GM19238 (cell line): Measurements from ENCODE around the gene ZNF653.
"Not testable (repeated sequence)": the region's sequence is repeated elsewhere in the genome, so short reads cannot be mapped to it uniquely, and the experiment has no call there.

Source experiments
- DNase-seq: peaks from one replicate; pipeline ENCODE4 v3.0.0; 2011; ENCODE audit warnings: low spot score; ENCODE audit not compliant: insufficient read length

The ZNF653 gene

DNA sequence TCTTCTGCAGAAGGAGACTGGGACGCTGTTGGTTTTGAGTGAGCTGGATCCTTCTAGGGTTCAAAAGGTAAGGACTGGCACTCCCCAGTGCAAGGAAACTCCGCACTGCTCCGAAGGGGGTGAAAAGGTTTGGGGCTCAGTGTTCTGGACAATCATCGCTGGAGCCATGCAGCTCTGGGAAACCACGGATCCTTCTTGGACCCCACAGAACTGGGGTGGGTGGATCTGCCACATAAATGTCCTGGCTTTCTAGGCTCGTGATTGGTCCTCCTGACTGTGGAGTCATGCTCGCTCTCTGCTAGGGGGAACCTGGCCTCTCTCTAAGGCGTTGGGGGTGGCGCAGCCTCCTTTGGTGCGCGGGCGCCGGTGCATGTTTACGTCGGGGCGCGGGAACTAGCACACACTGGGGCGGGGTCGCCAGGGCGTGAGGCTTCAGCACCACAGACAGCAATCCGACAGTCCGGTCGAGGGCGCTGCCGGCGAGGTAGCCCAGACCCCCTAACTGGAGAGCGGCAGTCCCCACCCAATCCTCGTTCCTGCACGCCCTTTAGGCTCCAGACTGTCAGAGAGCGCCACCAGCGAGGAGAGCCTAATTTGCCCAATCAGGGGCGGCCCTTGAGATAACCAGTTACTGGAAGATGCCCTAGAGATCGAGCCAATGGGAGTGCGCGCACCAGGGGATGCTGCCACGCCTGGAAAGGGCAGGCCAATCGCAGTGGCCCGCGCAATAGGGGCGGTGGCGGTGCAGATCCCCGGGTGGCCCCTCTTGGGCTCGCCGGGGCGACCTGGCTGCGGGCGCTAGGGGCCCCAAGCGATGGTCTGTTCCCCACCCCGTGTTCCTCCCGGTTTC is 23.9 kb downstream of the ZNF653 start:
- peak; percentile 88 for DNase-seq

GRCh38 chr19:11480715-11481533 is 24.7 kb downstream of the ZNF653 start, which contains the start of gene ELAVL3:
TSS of gene ELAVL3 (minus strand) at chr19:11481046. CDS start at chr19:11480608, 438 bp downstream.
- no peak for DNase-seq

GRCh38 chr19:11479898-11480714 is 25.5 kb downstream of the ZNF653 start:
- DNase-seq = no peak

DNA sequence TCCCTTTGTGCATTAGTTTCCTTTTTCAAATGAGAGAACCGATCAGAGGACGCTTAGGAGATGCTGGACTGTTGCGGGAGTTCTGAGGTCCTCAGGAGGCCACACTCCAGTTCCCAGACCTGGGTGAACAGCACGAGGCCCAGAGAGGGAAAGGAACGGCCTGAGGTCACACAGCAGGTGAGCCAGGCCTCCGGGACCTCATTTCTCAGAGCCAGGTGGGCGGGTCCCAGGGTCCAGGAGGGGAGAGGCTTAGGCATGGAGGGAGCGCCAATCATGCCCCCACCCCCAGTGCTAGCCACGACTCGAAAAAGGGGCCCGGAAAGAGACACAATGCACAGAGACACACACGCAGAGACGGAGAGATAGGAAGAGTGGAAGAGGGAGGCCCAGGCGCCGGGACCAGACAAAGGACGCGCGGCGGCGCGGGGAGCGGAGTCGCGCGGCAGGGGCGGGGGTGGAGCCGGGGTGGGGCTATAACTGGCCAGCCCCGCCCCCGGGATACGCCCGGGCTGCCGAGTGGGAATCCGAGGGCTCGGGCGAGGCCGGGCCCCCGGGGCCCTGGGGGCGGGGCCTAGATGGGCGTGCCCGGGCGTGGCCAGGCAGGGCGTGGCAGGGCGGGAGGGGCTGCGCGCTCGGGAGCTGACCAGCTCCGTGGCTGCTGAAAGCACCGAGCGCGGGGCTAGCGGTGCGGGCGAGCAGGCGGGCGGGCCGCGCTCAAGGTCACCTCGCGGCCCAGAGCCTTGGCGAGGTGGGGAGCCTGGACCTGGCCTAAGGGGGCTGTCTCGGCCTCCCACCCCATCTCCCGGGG is 26.3 kb downstream of the ZNF653 start:
- DNase-seq = no peak

DNA sequence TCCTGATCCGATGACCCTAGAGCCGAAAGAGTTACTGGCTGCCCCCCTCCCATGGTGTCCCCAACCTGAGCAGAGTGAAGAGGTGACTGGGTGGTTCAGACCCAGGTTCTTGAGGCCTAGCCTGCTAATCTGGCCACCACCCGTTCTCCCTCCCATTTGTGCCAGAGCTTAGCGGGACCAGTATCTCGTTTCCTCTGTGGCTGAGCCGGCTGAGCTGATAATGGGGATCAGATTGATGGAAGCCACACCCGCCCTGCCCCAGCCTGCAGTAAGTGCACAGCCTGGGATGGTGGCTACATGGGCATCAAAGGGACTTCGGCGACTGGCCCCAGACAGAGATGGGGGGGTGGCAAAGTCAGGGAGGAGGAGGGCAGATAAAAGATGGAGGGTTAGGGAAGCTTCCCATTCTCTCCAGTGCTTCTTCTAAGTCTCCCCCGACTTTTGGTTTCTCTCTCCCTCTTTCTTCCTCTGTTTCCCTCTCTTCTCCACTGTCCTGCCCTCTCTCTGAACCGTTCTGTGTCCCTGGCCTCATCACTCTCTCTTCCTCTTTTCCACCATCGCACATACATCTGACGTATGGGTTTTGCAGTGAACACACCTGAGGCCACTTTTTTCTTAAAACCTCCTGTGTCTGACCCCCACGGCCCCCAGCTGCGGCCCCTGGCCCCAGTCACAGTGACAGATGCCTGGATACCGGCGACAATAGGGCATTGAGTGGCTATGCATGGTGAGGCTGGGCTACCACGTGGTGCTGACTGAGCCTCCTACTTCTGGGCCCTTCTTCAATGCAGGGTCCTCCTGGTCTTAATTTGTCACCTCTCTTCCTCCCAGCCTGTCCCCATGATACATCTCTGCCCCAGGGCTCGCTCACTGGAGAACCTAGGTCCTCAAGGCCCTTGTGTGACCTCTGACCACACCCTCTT is 27.2 kb downstream of the ZNF653 start:
- no peak for DNase-seq

GRCh38 chr19:11475861-11476260 is 29.8 kb downstream of the ZNF653 start:
- DNase-seq = no peak

DNA sequence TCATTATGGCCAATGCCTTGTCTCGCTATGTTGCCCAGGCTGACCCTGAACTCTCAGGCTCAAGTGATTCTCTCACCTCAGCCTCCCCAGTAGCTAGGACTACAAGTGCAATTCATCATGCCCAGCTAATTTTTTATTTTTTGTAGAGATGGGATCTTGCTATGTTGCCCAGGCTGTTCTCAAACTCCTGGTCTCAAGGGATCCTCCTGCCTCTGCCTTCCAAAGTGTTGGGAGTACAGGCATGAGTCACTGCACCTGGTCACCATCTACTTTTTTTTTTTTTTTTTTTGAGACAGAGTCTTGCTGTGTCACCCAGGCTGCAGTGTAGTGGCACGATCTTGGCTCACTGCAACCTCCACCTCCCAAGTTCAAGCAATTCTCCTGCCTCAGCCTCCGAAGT is 30.3 kb downstream of the ZNF653 start:
- not testable (repeated sequence) for DNase-seq

GRCh38 chr19:11473725-11474124 is 31.9 kb downstream of the ZNF653 start:
- no peak for DNase-seq

DNA sequence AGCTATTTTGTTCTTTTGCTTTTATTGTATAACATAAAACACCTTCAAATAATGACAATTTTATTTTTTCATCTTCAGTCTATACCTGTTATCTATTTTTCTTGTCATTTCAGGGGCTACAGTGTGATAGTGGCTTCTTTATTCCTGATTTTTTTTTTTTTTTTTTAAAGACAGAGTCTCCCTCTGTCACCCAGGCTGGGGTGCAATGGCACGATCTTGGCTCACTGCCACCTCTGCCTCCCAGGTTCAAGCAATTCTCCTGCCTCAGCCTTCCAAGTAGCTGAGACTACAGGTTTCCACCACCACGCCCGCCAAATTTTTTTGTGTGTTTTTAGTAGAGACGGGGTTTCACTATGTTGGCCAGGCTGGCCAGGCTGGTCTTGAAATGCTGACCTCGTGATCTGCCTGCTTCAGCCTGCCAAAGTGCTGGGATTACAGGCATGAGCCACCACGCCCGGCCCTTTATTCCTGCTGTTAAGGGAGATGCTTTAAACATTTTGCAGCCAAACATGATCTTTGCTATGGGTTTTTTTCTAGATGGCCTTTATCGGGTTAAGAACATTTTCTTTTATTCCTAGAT is 37.3 kb downstream of the ZNF653 start:
- not testable (repeated sequence) for DNase-seq

GRCh38 chr19:11465600-11465999 is 40.0 kb downstream of the ZNF653 start:
- DNase-seq = no peak

DNA sequence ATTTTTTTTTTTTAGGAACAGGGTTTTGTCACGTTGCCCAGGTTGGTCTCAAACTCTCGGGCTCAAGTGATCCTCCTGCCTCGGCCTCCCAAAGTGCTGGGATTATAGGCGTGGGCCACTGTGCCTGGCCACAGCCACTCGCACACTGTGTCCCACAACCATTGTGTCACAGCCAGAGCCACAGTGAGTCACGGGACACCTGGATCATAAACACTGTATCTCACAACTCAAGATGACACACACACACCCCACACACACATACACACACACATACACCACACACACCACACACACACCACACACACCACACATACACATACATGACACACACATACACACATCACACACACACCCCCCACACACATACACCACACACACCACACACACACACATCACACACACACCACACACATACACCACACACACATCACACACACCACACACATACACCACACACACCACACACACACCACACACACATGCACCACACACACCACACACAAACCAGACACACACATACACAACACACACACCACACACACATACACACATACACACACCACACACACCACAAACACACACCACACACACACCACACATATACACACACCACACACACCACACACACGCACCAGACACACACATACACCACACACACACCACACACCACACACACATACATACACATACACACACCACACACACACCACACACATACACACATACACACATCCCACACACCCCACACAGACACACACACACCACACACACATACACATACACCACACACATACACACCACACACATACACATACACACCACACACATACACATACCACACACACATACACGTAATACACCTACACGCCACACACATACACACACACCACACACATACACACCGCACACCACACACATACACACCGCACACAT is 41.0 kb downstream of the ZNF653 start:
- DNase-seq = no peak

DNA sequence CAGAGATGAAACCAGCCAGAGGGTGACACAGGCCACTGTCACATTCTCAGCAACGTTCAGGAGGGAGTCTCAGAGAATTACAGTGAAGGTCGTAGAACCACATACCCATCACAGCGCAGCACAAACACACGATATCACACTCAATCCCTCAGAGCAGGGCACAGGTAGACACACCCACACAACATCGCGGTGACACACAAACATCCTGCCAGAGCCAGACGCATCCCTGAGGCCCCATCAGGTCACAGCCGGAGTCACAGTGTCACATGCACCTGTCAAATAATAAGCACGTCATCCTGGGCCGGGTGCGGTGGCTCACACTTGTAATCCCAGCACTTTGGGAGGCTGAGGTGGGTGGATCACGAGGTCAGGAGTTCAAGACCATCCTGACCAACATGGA is 42.2 kb downstream of the ZNF653 start:
- DNase-seq = no peak

DNA sequence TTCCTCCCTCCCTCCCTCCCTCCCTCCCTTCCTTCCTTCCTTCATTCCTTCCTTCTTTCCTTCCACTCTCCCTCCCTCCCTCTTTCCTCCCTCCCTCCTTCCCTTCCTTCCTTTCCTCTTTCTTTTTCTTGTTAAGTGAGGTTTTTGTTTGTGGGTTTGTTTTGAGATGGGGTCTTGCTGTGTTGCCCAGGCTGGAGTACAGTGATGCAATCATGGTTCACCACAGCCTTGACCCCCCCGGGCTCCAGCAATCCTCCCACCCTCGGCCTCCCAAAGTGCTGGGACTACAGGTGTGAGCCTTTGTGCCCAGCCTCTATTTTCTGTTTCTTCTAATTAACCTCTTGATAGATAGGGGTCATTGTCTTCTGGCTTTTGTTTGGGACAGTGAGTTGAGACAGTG is 44.2 kb downstream of the ZNF653 start:
- DNase-seq = no peak

GRCh38 chr19:11460207-11460606 is 45.4 kb downstream of the ZNF653 start:
- DNase-seq = no peak

- not testable (repeated sequence) for DNase-seq
Measured at GRCh38 chr19:11458912-11459311, 46.7 kb downstream of the ZNF653 start.

DNA sequence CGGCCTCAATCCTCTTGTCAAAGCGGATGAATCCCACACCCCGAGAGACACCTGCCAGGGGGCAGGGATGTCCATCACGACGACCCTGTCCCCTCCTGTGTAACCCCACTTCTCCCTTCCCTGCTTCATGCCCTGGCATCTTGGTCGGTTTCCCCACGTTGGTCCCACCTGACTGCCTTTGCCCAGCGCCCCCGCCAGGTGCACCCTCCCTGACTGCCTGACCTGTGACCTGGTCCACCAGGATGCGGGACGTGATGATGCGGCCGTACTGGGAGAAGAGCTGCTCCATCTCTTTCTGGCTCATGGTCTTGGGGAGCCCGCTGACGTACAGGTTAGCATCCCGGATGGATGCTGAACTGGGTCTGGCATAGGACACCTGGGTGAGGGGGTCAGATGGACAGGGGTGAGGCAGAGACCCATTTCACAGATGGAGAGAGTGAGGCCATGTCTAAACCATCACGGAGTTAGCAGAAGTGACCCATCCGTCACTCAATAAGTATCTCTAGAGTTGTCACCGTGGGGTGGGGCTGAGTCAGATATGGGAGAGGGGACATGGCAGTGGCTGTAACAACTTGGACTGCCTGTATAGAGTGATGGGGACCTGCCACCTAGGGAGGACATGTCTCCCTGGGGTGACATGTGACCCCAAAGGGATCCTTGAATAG is 47.3 kb downstream of the ZNF653 start:
- no peak for DNase-seq

DNA sequence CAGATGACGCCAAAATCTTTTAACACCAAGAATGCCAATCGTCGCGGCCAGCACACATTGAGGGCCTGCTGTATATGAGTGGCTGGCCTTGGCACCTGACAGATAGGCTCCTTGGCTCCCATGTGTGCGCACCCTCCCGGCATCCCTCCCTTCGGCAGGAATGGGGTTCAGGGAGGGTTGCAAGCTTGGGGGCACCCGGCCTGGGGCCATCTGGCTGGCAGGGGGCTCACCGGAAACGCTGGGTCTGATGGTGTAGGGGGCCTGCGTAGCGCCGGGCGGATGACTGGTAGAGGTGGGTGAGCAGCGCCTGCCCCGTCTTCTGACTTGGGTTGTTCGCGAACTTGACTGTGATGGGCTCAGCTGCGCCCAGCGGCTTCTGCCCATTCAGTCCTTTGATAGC is 47.8 kb downstream of the ZNF653 start:
- DNase-seq = no peak

DNA sequence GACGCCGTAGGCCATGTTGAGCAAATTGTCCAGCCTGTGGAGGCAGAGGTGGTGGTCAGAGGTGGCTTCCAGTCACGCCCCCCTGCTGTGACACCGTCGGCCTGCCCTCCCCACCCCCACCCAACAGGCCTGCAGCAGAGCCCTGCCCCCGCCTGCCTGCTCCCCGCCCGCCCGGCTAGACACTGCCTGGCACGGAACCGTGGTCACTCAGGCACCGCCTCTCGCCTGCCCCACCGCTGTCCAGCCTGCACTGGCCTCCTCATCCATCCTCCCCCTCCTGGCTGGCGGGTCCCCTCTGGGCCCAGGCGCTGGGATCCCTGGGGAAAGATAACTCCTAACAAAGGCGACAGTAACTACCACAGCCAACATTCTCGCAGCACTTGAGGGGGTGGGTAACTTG is 48.5 kb downstream of the ZNF653 start:
- DNase-seq = no peak
